ENCODE measurements around the gene LRP11.

DNA sequence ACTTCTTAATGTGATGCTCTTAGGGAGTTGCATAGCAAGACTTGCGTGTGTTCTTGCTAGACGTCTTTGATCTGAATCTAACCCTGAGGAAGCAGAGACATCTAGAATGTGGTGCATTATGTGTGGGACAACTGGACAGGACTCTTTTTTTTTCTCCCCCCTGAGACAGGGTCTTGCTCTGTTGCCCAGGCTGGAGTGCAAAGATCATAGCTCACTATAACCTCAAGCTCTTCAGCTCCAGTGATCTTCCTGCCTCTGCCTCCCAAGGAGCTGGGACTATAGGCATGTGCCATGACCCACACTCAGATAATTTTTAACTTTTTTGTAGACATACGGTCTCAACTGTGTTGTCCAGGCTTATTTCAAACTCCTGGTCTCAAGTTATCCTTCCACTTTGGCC, 80.6 kb downstream of the LRP11 start:
- TF ChIP-seq, protein P1, sequence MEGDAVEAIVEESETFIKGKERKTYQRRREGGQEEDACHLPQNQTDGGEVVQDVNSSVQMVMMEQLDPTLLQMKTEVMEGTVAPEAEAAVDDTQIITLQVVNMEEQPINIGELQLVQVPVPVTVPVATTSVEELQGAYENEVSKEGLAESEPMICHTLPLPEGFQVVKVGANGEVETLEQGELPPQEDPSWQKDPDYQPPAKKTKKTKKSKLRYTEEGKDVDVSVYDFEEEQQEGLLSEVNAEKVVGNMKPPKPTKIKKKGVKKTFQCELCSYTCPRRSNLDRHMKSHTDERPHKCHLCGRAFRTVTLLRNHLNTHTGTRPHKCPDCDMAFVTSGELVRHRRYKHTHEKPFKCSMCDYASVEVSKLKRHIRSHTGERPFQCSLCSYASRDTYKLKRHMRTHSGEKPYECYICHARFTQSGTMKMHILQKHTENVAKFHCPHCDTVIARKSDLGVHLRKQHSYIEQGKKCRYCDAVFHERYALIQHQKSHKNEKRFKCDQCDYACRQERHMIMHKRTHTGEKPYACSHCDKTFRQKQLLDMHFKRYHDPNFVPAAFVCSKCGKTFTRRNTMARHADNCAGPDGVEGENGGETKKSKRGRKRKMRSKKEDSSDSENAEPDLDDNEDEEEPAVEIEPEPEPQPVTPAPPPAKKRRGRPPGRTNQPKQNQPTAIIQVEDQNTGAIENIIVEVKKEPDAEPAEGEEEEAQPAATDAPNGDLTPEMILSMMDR (IDR thresholded peaks at IDR 0.05; ENCODE audit: insufficient read depth, low read length): no peak
- TF ChIP-seq, protein P2, sequence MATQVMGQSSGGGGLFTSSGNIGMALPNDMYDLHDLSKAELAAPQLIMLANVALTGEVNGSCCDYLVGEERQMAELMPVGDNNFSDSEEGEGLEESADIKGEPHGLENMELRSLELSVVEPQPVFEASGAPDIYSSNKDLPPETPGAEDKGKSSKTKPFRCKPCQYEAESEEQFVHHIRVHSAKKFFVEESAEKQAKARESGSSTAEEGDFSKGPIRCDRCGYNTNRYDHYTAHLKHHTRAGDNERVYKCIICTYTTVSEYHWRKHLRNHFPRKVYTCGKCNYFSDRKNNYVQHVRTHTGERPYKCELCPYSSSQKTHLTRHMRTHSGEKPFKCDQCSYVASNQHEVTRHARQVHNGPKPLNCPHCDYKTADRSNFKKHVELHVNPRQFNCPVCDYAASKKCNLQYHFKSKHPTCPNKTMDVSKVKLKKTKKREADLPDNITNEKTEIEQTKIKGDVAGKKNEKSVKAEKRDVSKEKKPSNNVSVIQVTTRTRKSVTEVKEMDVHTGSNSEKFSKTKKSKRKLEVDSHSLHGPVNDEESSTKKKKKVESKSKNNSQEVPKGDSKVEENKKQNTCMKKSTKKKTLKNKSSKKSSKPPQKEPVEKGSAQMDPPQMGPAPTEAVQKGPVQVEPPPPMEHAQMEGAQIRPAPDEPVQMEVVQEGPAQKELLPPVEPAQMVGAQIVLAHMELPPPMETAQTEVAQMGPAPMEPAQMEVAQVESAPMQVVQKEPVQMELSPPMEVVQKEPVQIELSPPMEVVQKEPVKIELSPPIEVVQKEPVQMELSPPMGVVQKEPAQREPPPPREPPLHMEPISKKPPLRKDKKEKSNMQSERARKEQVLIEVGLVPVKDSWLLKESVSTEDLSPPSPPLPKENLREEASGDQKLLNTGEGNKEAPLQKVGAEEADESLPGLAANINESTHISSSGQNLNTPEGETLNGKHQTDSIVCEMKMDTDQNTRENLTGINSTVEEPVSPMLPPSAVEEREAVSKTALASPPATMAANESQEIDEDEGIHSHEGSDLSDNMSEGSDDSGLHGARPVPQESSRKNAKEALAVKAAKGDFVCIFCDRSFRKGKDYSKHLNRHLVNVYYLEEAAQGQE (IDR thresholded peaks at IDR 0.05; ENCODE audit: insufficient replicate concordance, low read depth): no peak
- TF ChIP-seq POLR2AphosphoS5 (IDR thresholded peaks at IDR 0.05; ENCODE audit: low read depth) (no peak), SPI1 (IDR thresholded peaks at IDR 0.05; ENCODE audit: borderline replicate concordance, low read depth) (no peak)

Data from HL-60 (cell line).